Measurements from ENCODE around the gene TPD52L1.

The TPD52L1 gene

DNA sequence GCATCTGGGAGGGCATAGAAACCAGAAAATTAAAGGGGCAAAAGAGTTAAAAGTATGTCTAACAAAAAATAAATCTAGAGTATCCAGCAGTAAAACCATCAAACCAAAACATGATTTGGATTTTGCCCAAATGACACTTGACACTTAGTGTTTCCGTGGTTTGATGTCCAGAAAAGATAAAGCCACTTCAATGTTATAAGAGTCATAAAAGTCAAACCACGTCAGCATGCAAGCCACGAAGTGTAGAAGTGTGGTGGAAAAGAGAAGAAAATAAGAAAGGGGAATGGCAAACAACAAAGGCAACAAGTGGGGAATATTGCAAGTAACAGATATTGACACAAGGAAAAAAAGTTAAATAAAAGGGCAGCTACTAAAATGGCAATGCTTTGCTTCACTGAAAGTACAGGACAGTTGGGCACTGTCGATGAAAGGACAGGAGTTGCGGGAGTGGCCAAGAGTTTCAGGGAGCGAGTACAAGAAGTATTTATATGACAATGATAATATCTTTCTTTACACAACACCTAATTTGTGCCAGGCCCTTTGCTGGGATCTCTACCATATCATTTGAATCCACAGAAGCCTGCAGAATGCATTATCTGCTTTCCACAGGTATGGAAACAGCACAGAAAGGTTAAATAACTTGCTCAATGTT is 154.5 kb downstream of the TPD52L1 start:
- no peak for DNase-seq

DNA sequence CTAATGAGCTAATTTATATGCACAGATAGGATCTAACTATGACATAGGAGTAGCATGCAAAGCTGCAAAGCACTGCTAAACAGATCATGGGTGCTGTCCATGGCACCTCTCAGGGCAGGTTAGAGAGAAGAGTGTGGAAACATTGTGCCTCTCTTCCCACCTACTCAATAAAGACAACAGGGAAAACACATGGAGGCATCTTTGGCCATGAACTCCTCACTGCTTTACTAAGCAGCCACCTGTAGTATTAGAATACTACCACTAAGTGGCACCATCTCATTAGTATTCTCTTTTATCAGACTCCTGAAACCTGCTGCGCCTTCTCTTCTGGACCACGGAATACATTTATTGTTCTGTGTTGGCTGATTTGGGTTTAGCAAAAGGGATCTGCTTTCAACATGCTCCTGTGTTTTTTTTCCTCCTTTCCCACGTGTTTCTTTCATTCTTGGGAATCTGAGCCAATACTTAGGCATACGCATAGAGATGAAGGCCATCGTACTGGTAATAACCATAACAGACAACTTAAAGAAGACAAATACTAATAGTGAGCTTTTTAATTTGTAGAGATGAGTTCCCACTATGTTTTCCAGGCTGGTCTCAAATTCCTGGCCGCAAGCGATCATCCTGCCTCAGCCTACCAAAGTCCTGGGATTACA is 157.5 kb downstream of the TPD52L1 start:
- DNase-seq = peak in 1 of 5 donors; percentile 44

DNA sequence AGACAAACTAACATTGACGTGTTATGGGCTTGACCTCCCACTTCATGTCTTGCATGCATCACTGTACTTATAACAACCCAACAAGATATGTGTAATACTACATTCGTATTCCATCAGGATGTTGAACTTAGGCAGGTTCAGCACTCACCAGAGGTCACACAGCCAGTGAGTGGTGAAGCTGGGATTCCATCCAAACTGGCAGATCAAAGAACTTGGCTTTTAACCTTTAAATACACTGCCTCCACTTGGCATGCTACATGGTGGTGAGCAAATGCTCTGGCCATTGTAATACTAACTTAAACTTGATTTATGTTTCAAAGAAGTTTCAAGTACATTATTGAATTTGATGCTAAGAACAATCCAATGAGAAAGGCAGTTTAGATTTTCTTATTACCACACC is 158.9 kb downstream of the TPD52L1 start:
- no peak for DNase-seq

DNA sequence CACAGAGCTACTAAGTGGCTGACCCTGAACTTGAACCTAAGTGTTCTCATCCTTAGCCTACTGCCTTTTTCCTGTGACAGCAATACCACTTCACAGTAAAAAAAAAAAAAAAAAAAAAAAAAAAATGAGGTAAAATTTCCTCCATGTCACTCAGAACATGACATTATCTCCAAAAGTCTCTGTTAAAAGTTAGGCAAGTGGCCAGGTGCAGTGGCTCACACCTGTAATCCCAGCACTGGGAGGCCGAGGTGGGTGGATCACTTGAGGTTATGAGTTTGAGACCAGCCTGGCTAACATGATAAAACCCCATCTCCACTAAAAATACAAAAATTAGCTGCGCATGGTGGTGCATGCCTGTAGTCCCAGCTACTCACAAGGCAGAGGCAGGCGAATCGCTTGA is 159.4 kb downstream of the TPD52L1 start:
- no peak for DNase-seq

Data from T-helper 1 cell (primary cell).